Measurements from ENCODE around the gene SPEF2. TPM values are rescaled to one million over a fixed set of nuclear protein-coding genes. Genes with fewer than 3 reads are reported as not detected.
"Not testable (repeated sequence)": the region's sequence is repeated elsewhere in the genome, so short reads cannot be mapped to it uniquely, and the experiment has no call there.

Gene SPEF2
- total RNA-seq, 1 donor from 2014 or later = 10.8 TPM

DNA sequence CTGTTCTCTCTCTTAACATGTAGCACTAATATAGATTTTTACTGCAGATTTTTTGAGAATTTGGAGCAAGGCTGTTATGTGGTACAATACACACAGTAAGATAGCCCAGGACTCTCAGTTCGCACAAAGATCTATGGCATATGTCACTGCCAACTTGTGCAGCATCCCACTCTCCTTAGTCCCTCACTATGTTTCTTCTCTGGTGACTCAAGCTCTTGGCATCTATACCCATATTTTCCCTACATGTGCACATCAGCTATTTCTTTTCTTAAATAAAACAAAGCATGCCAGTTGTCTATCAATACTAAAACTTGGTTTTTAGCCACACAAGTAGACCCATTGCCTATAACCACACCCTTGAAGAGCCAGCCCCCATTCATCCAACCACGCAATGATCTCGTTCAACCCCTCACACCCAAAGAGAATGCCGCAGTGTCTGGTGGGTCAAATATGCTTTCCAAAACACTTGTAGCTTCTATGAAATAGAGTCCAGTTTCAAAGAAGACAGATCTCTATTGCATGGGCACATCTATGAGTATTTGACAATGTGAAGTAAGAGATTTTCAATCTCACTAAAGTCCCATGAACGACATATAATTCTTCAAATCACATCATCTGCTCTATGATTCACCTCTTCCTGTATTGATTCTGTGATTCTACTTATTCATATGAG, 220.8 kb downstream of the SPEF2 start:
- no peaks in the 10 kb centered on the region for H3K4me1 ChIP-seq
- no peak overlapping the region for H3K27ac ChIP-seq
- no peaks in the 10 kb centered on the region for H3K36me3 ChIP-seq
- DNase-seq (ENCODE audit: extremely low spot score in 2 of 2) = no peak
- TF ChIP-seq POLR2AphosphoS5 (IDR thresholded peaks at IDR 0.05; ENCODE audit: insufficient read depth in 1 of 2, low read depth in 1 of 2) (no peak), POLR2A (IDR thresholded peaks at IDR 0.05) (no peak)
- TF ChIP-seq, protein P1, sequence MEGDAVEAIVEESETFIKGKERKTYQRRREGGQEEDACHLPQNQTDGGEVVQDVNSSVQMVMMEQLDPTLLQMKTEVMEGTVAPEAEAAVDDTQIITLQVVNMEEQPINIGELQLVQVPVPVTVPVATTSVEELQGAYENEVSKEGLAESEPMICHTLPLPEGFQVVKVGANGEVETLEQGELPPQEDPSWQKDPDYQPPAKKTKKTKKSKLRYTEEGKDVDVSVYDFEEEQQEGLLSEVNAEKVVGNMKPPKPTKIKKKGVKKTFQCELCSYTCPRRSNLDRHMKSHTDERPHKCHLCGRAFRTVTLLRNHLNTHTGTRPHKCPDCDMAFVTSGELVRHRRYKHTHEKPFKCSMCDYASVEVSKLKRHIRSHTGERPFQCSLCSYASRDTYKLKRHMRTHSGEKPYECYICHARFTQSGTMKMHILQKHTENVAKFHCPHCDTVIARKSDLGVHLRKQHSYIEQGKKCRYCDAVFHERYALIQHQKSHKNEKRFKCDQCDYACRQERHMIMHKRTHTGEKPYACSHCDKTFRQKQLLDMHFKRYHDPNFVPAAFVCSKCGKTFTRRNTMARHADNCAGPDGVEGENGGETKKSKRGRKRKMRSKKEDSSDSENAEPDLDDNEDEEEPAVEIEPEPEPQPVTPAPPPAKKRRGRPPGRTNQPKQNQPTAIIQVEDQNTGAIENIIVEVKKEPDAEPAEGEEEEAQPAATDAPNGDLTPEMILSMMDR (IDR thresholded peaks at IDR 0.05) = no peak
- no peak overlapping the region for H3K4me3 ChIP-seq
- no peaks in the 10 kb centered on the region for H3K27me3 ChIP-seq
- H3K9me3 ChIP-seq = no peaks in the 10 kb centered on the region
- intact Hi-C loops (cut with DNase I) = no loop called here

DNA sequence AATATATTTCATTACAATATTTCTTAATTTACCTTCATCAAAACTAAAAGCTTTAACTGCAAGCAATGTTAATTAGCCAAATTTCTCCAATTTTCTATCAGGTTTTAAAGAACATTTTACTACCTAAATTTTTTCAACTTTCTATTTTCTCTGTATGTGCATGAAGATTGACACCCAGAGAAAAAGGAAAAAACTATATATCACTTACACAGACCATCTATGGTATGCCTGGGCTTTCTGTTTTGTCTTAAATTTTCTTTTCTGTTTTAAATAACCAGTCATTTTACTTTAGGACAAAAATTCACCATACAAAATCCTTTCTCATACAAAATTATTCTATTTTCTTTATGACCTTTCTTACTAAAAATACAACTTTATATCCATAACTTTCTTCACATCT, 225.2 kb downstream of the SPEF2 start:
- intact Hi-C loops (cut with DNase I) = no loop called here
- H3K27ac ChIP-seq = no peak overlapping the region
- H3K9me3 ChIP-seq = peaks cover 3% of the 10 kb centered on the region
- TF ChIP-seq POLR2A (IDR thresholded peaks at IDR 0.05) (no peak), POLR2AphosphoS5 (IDR thresholded peaks at IDR 0.05; ENCODE audit: insufficient read depth in 1 of 2, low read depth in 1 of 2) (no peak)
- TF ChIP-seq, protein P1 (IDR thresholded peaks at IDR 0.05) = no peak
- no peak for DNase-seq (ENCODE audit: extremely low spot score in 2 of 2)
- H3K4me3 ChIP-seq = no peak overlapping the region
- H3K36me3 ChIP-seq = no peaks in the 10 kb centered on the region
- no peaks in the 10 kb centered on the region for H3K4me1 ChIP-seq
- H3K27me3 ChIP-seq = no peaks in the 10 kb centered on the region

DNA sequence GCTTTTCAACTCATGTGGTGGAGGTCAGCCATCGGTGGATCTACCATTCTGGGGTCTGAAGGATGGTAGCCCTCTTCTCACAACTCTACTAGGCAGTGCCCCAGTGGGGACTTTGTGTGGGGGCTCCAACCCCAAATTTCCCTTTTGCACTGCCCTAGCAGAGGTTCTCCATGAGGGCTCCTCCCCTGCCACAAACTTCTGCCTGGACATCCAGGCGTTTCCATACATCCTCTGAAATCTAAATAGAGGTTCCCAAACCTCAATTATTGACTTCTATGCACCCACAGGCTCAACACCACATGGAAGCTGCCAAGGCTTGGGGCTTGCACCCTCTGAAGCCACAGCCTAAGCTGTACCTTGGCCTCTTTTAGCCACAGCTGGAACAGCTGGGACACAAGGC, 227.8 kb downstream of the SPEF2 start:
- DNase-seq (ENCODE audit: extremely low spot score in 2 of 2); H3K27me3 ChIP-seq; H3K9me3 ChIP-seq; H3K4me1 ChIP-seq; H3K27ac ChIP-seq; intact Hi-C loops (cut with DNase I); H3K4me3 ChIP-seq; H3K36me3 ChIP-seq: not testable (repeated sequence)

DNA sequence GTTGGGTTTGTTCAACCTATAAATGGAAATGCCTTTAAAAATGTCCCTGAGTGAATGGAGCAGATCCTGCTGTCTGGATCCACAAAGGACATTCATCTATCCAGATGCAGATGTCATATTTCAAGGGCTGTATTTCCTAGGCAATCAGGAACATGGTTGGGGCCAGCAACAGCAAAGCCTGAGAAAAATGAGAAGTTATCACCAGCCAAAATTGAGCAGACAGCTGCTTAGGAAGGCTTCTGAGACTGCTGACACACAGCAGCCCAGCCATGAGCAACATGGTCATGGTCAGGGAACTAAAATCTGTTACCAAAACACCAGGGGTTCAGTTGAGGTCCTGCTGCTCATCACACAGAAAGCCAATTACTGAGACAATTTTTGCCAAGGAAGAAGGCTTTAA, 229.8 kb downstream of the SPEF2 start:
- no peak for TF ChIP-seq POLR2A (IDR thresholded peaks at IDR 0.05)
- TF ChIP-seq POLR2AphosphoS5 (IDR thresholded peaks at IDR 0.05; ENCODE audit: insufficient read depth in 1 of 2, low read depth in 1 of 2) = no peak
- TF ChIP-seq, protein P1 (IDR thresholded peaks at IDR 0.05) = no peak
- Histone ChIP-seq H3K27ac (no peak overlapping the region), H3K9me3 (peaks cover 3% of the 10 kb centered on the region), H3K4me3 (no peak overlapping the region), H3K36me3 (no peaks in the 10 kb centered on the region), H3K27me3 (no peaks in the 10 kb centered on the region), H3K4me1 (peaks cover 14% of the 10 kb centered on the region)
- DNase-seq (ENCODE audit: extremely low spot score in 2 of 2) = no peak
- intact Hi-C loops (cut with DNase I) = no loop called here

DNA sequence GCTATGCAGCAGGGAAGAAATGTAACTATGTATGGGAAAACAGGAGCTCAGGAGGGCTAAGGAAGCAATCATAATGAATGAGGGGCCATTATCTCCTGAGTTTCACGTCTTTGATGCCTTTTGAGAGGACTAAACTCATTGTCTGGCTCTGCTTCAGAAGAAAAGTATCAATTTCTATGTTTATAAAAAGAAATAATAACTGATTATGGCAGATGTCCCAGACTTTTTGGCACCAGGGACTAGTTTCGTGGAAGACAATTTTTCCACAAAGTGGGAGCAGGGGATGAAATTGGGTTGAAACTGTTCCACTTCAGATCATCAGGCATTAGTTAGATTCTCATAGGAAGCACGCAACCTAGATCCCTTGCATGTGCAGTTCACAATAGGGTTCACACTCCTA, 230.3 kb downstream of the SPEF2 start:
- TF ChIP-seq, protein P1 (IDR thresholded peaks at IDR 0.05) = no peak
- no peak for TF ChIP-seq POLR2AphosphoS5 (IDR thresholded peaks at IDR 0.05; ENCODE audit: insufficient read depth in 1 of 2, low read depth in 1 of 2)
- no peak for TF ChIP-seq POLR2A (IDR thresholded peaks at IDR 0.05)
- no peaks in the 10 kb centered on the region for H3K36me3 ChIP-seq
- H3K27ac ChIP-seq = no peak overlapping the region
- peaks cover 3% of the 10 kb centered on the region for H3K9me3 ChIP-seq
- no peak for DNase-seq (ENCODE audit: extremely low spot score in 2 of 2)
- peaks cover 18% of the 10 kb centered on the region for H3K4me1 ChIP-seq
- H3K4me3 ChIP-seq = no peak overlapping the region
- intact Hi-C loops (cut with DNase I) = no loop called here
- no peaks in the 10 kb centered on the region for H3K27me3 ChIP-seq

Measured in vagina (tissue), 2 donors.